Glomerular endothelial cell (primary cell): Measurements from ENCODE around the gene TYK2. TPM values are rescaled to one million over a fixed set of nuclear protein-coding genes. Genes with fewer than 3 reads are reported as not detected.
"Not testable (repeated sequence)": the region's sequence is repeated elsewhere in the genome, so short reads cannot be mapped to it uniquely, and the experiment has no call there.

Source experiments
- DNase-seq: peaks from one replicate; pipeline ENCODE4 v3.0.0-alpha.2; 2011; ENCODE audit warnings: low read depth, low spot score; ENCODE audit errors: extremely low read depth
- total RNA-seq: library from RNA; depleted of rRNA; stranded (reverse); fragments of >200 nt; gene quantifications from 2 replicates; pipeline ENCODE4 v1.2.3, GENCODE V29; 2015

Gene TYK2
- 83.1 and 178 TPM in 2 replicates for total RNA-seq

- DNase-seq: peak; percentile 90
Observed at GRCh38 chr19:10380313-10381102, at the start of gene TYK2. TSS of gene TYK2 (minus strand) at chr19:10380572. CDS start at chr19:10378406, 2,166 bp downstream.

GRCh38 chr19:10428996-10429381 is 48.6 kb upstream of the TYK2 start:
- DNase-seq: no peak

GRCh38 chr19:10427169-10427568 is 46.8 kb upstream of the TYK2 start:
- DNase-seq: no peak

GRCh38 chr19:10424011-10424637 is 43.8 kb upstream of the TYK2 start:
- no peak for DNase-seq

GRCh38 chr19:10422846-10423245 is 42.5 kb upstream of the TYK2 start:
- no peak for DNase-seq

GRCh38 chr19:10422046-10422461 is 41.7 kb upstream of the TYK2 start:
- DNase-seq: no peak

GRCh38 chr19:10421240-10422045 is 41.1 kb upstream of the TYK2 start:
- DNase-seq: no peak

GRCh38 chr19:10420444-10421239 is 40.3 kb upstream of the TYK2 start, which contains the start of gene PDE4A:
TSS of gene PDE4A (plus strand) at chr19:10420538. CDS start at chr19:10420765, 227 bp downstream.
- no peak for DNase-seq

GRCh38 chr19:10419646-10420443 is 39.5 kb upstream of the TYK2 start:
- DNase-seq: no peak

GRCh38 chr19:10419200-10419645 is 38.9 kb upstream of the TYK2 start:
- no peak for DNase-seq

- DNase-seq: no peak
Observed at GRCh38 chr19:10418485-10419199, 38.3 kb upstream of the TYK2 start.

- no peak for DNase-seq
Observed at GRCh38 chr19:10418235-10418484, 37.8 kb upstream of the TYK2 start.

- no peak for DNase-seq
Observed at GRCh38 chr19:10417541-10418234, 37.3 kb upstream of the TYK2 start.

- DNase-seq: no peak
Observed at GRCh38 chr19:10416380-10417257, 36.2 kb upstream of the TYK2 start.

- no peak for DNase-seq
Observed at GRCh38 chr19:10416083-10416379, 35.7 kb upstream of the TYK2 start.

GRCh38 chr19:10412257-10412977 is 32.0 kb upstream of the TYK2 start:
- no peak for DNase-seq

- DNase-seq: not testable (repeated sequence)
Observed at GRCh38 chr19:10411224-10411623, 30.9 kb upstream of the TYK2 start.
